Kidney (tissue), 14 donors: ENCODE results near the gene MS4A6E. TPM values are rescaled to one million over a fixed set of nuclear protein-coding genes. Genes with fewer than 3 reads are reported as not detected.

Experiments
- DNase-seq, 5 donors: peaks; one replicate each; pipeline ENCODE4 v3.0.0-alpha.2; 2013 to 2020
- FAIRE-seq: peaks from 2 replicates; lab custom pipeline; 2012; peaks lifted over from hg19 to GRCh38; lab: Jason Lieb, UNC
- H3K27ac ChIP-seq, 2 donors: one replicate each; pipeline ENCODE4 v1.7.0; 2013; ENCODE audit warnings: low read depth in 2 of 2, low read length in 2 of 2, inconsistent platforms in 1 of 2
- H3K27me3 ChIP-seq: one replicate; pipeline ENCODE4 v1.7.1; 2013; ENCODE audit warnings: low read length, inconsistent platforms; ENCODE audit not compliant: control insufficient read depth, insufficient read depth
- H3K36me3 ChIP-seq, 3 donors: one replicate each; pipeline versions ENCODE4 v1.7.0 to v1.7.1; 2013; ENCODE audit warnings: low read length in 3 of 3, control low read depth in 1 of 3, inconsistent platforms in 1 of 3; ENCODE audit not compliant: insufficient read depth in 3 of 3, control insufficient read depth in 2 of 3
- H3K4me1 ChIP-seq, 3 donors: one replicate each; pipeline versions ENCODE4 v1.7.0 to v1.7.1; 2013; ENCODE audit warnings: low read length in 3 of 3, inconsistent platforms in 1 of 3, low read depth in 1 of 3; ENCODE audit not compliant: control insufficient read depth in 2 of 3, insufficient read depth in 2 of 3
- H3K4me3 ChIP-seq, 3 donors: one replicate each; pipeline versions ENCODE4 v1.7.0 to v1.8.1; 2013; ENCODE audit warnings: low read length in 3 of 3, control low read depth in 1 of 3, inconsistent platforms in 1 of 3
- H3K9ac ChIP-seq, 3 donors: one replicate each; pipeline versions ENCODE4 v1.7.0 to v1.7.1; 2013; ENCODE audit warnings: low read length in 3 of 3, control low read depth in 1 of 3, inconsistent platforms in 1 of 3
- H3K9me3 ChIP-seq, 3 donors: one replicate each; pipeline versions ENCODE4 v1.7.0 to v1.7.1; 2013; ENCODE audit warnings: low read length in 3 of 3, control low read depth in 1 of 3, inconsistent platforms in 1 of 3; ENCODE audit not compliant: control insufficient read depth in 2 of 3, insufficient read depth in 1 of 3
- CTCF ChIP-seq: IDR thresholded peaks from 3 replicates; pipeline ENCODE4 v1.5.1; 2012; ENCODE audit warnings: mild to moderate bottlenecking, moderate library complexity, borderline replicate concordance; ENCODE audit not compliant: insufficient read depth; ENCODE audit errors: extremely low read depth
- intact Hi-C: fragments of 100-400 bp; cut with DNase I; formaldehyde crosslinking; loops from one replicate; pipeline ENCODE4 v1.11.1; 2022
- polyA plus RNA-seq: library from polyadenylated mRNA; stranded (reverse); fragments of 350-450 nt; fragmentation: Illumina TruSeq; extraction: RNeasy Lipid Tissue Mini Kit (QIAGEN cat#74804); gene quantifications from one replicate; pipeline ENCODE4 v1.2.3, GENCODE V29; 2014; ENCODE audit warnings: low read depth, low replicate concordance; ENCODE audit not compliant: insufficient read depth
- total RNA-seq: library from RNA; stranded (reverse); fragmentation: NEBNext Ultra II Directional; extraction: Animal tissue kit (Norgen Biotek cat#: 25700); gene quantifications from one replicate; pipeline ENCODE4 v1.2.1, GENCODE V29; 2021
- donor health status: control.
- donor health status: control.
- donor health status: control.
- donor health status: control.
- donor health status: control.
- donor health status: DM: yes; HTN: yes; CAD: no.
- donor health status: Normal renal cell carcinoma (clear cell type).

MS4A6E gene
- total and polyA plus RNA-seq, 2 donors from 2014 or later, result 0.38 TPM; not detected in 1

GRCh38 chr11:60315871-60316270 is 11.2 kb upstream of the MS4A6E start:
- H3K9ac ChIP-seq, result no peak overlapping the region
- no peak overlapping the region for H3K4me3 ChIP-seq
- H3K36me3 ChIP-seq, result no peaks in the 10 kb centered on the region
- FAIRE-seq (no peak), DNase-seq (no peak)
- H3K4me1 ChIP-seq, result no peaks in the 10 kb centered on the region
- no peak overlapping the region for H3K27ac ChIP-seq
- no peak for TF ChIP-seq CTCF
- no peaks in the 10 kb centered on the region for H3K27me3 ChIP-seq
- intact Hi-C loops, result no loop called here
- H3K9me3 ChIP-seq, result peaks cover 0 to 11% (median 2%) of the 10 kb centered on the region in 3 donors

- no peak for TF ChIP-seq CTCF
- no peak overlapping the region for H3K9ac ChIP-seq
- no peak overlapping the region for H3K4me3 ChIP-seq
- DNase-seq (no peak), FAIRE-seq (no peak)
- H3K27me3 ChIP-seq, result no peaks in the 10 kb centered on the region
- H3K9me3 ChIP-seq, result peaks cover 0 to 11% (median 2%) of the 10 kb centered on the region in 3 donors
- H3K4me1 ChIP-seq, result no peaks in the 10 kb centered on the region
- no peak overlapping the region for H3K27ac ChIP-seq
- intact Hi-C loops, result no loop called here
- no peaks in the 10 kb centered on the region for H3K36me3 ChIP-seq
Measured at GRCh38 chr11:60316317-60316716, 10.7 kb upstream of the MS4A6E start.

GRCh38 chr11:60318726-60319125 is 8.3 kb upstream of the MS4A6E start:
- TF ChIP-seq CTCF, result no peak
- intact Hi-C loops, result no loop called here
- no peak for DNase-seq
- Histone ChIP-seq H3K27ac (no peak overlapping the region), H3K27me3 (no peaks in the 10 kb centered on the region), H3K9me3 (peaks cover 0 to 11% (median 2%) of the 10 kb centered on the region in 3 donors), H3K36me3 (no peaks in the 10 kb centered on the region), H3K4me3 (no peak overlapping the region), H3K4me1 (no peaks in the 10 kb centered on the region), H3K9ac (no peak overlapping the region)
- FAIRE-seq, result no peak

GRCh38 chr11:60321051-60321450 is 6.0 kb upstream of the MS4A6E start:
- intact Hi-C loops, result no loop called here
- Histone ChIP-seq H3K36me3 (no peaks in the 10 kb centered on the region), H3K9ac (no peak overlapping the region), H3K27me3 (no peaks in the 10 kb centered on the region), H3K4me3 (no peak overlapping the region), H3K4me1 (no peaks in the 10 kb centered on the region), H3K9me3 (peaks cover 0 to 11% (median 2%) of the 10 kb centered on the region in 3 donors), H3K27ac (no peak overlapping the region)
- DNase-seq (no peak), FAIRE-seq (no peak)
- no peak for TF ChIP-seq CTCF
